CD4-positive, alpha-beta T cell treated with Interleukin-15 for 4 hours (primary cell): ENCODE results near the gene GPR157.

ENCODE experiments used
- DNase-seq: peaks from one replicate; pipeline ENCODE4 v3.0.0-alpha.2; 2020; ENCODE audit warnings: low spot score

GPR157 gene

DNA sequence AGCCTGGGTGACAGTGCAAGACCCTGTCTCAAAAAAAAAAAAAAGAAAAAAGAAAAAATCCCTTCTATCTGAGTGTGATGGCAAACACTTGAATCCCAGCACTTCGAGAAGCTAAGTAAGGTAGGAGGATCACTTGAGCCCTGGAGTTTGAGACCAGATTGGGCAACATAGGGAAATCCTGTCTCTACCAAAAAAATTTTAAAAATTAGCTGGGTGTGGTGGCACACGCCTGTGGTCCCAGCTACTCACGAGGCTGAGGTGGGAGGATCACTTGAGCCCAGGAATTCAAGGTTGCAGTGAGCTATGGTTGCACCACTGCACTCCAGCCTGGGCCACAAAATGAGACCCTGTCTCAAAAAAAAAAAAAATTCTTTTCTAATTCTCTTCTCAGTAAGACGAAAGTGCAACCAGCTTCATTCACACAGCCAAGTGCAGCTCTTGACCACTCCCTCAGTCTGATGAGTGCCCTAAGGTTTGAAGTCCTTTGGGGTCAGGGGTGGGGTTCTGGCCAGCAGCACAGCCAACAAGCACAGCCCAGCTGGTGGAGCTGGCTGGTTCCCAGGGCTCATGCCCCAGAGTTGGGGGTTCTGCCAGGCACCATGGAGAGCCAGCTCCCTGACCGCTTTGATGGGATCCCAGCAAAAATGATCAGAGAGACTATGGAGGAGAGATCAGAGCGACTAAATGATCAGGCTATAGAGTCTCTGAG lies 67.5 kb downstream of the GPR157 start:
- no peak for DNase-seq

- DNase-seq: no peak
Observed at GRCh38 chr1:9059891-9060744, 68.8 kb downstream of the GPR157 start.

GRCh38 chr1:9058465-9058864 lies 70.4 kb downstream of the GPR157 start:
- DNase-seq: no peak

DNA sequence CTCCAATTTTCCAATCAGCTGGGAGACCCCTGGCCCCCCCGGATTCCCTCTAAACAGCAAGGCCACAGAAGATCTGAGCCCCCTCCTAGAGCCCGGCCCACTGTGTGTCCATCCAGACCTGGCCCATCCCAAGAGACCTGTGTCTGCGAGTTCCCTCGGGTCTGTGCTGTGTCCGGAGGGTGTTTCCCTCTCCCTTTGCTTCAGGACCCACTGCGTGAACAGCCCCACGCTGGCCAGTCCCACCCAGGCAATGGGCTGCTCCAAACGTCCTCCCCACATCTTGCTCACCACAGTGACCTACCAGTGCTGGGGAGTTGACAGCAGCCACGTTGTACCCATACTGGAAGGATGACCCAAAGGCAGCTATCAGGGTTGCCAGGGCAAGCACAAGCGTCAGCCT lies 71.1 kb downstream of the GPR157 start:
- no peak for DNase-seq

- no peak for DNase-seq
Observed at GRCh38 chr1:9052272-9053049, 76.4 kb downstream of the GPR157 start.

DNA sequence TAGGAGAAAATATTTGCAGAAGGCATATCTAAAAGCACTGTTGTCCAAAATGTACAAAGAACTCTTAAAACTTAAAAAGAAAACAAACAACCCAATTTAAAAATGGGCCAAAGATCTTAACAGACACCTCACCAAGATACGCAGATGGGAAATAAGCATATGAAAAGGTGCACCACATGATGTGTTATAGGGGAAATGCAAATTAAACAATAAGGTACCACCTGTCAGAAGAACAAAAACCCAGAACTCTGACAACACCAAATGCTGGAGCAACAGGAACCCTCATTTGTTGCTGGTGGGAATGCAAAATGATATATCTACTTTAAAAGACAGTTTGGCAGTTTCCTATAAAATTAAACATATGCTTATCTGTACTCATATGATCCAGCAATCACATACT lies 77.5 kb downstream of the GPR157 start:
- no peak for DNase-seq

DNA sequence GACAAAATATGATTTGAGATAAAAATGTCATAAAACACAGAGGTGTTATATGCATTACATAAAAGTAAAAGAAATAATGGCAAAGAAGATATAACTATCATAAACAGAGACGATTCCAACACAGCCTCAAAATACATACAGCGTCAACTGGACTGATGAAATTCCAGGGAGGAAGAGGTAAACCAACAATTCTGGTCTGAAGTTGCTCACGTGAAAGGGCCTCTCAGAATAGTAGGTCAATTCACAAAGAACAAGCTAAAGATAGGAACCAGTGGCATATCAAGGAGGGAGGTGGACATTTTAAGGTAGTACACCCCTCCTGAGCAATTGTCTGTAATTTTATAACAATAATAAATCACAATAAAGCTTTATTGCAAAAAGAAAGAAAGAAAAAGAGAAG lies 78.1 kb downstream of the GPR157 start:
- DNase-seq: no peak
